IMR-90 (cell line): ENCODE data around the gene INSR. TPM values are rescaled to one million over a fixed set of nuclear protein-coding genes. Genes with fewer than 3 reads are reported as not detected.

Experiments
- ATAC-seq: fragments of 200-7000 bp; cut with Tn5 transposase; 2 replicates; pipeline ENCODE4 v1.9.1; 2020; ENCODE audit warnings: low read depth, mild to moderate bottlenecking, moderate library complexity
- BruUV-seq: library from RNA; stranded (reverse); fragments of 400-500 nt; replicated peaks from 2 replicates; lab custom pipeline; 2021; lab: Mats Ljungman, UMichigan
- CTCF ChIA-PET: fragments of 300-600 bp; formaldehyde crosslinking; extraction: SDS; loops from one replicate; lab custom pipeline; 2021; ENCODE audit warnings: antibody characterized with exemption; lab: Yijun Ruan, JAX
- POLR2A ChIA-PET: fragments of 300-600 bp; sonication (Branson Sonifier 250); formaldehyde crosslinking; loops from one replicate; lab custom pipeline; 2022; ENCODE audit warnings: antibody characterized with exemption; ENCODE audit not compliant: unreplicated experiment; lab: Charles Lee
- DNase-seq: peaks from one replicate; pipeline ENCODE4 v3.0.0; 2013
- H2AFZ ChIP-seq: replicated peaks from 2 replicates; pipeline ENCODE3; 2013; ENCODE audit warnings: low read length, mild to moderate bottlenecking; ENCODE audit not compliant: poor library complexity
- H2AK5ac ChIP-seq: 2 replicates; pipeline ENCODE4 v1.6.1; 2013; ENCODE audit warnings: low read depth, low read length, inconsistent platforms
- H2AK9ac ChIP-seq: replicated peaks from 2 replicates; pipeline ENCODE3; 2013; ENCODE audit warnings: mild to moderate bottlenecking, low read depth, low read length, moderate library complexity; ENCODE audit not compliant: poor library complexity
- H2BK120ac ChIP-seq: 2 replicates; pipeline ENCODE4 v1.6.1; 2013; ENCODE audit warnings: low read depth, low read length, inconsistent platforms
- H2BK15ac ChIP-seq: 3 replicates; pipeline ENCODE4 v1.6.1; 2013; ENCODE audit warnings: low read depth, low read length, inconsistent platforms
- H2BK20ac ChIP-seq: 2 replicates; pipeline ENCODE4 v1.6.1; 2013; ENCODE audit warnings: low read depth, mild to moderate bottlenecking, inconsistent platforms, low read length, moderate library complexity
- H2BK5ac ChIP-seq: 2 replicates; pipeline ENCODE4 v1.6.1; 2013; ENCODE audit warnings: mild to moderate bottlenecking, low read depth, low read length, inconsistent platforms; ENCODE audit not compliant: poor library complexity, severe bottlenecking
- H3K14ac ChIP-seq: replicated peaks from 2 replicates; pipeline ENCODE4 v1.6.1; 2013; ENCODE audit warnings: low read depth, low read length, inconsistent platforms
- H3K18ac ChIP-seq: 2 replicates; pipeline ENCODE4 v1.6.1; 2013; ENCODE audit warnings: low read depth, low read length, control low read depth
- H3K23ac ChIP-seq: 2 replicates; pipeline ENCODE4 v1.6.1; 2013; ENCODE audit warnings: low read depth, low read length, inconsistent platforms
- H3K27ac ChIP-seq: 2 replicates; pipeline ENCODE4 v1.5.1; 2013; ENCODE audit warnings: mild to moderate bottlenecking, control low read depth, low read length; ENCODE audit not compliant: insufficient read depth
- H3K27me3 ChIP-seq: 2 replicates; pipeline ENCODE4 v1.6.1; 2013; ENCODE audit warnings: low read length; ENCODE audit not compliant: control insufficient read depth, insufficient read depth
- H3K36me3 ChIP-seq: 2 replicates; pipeline ENCODE4 v1.6.1; 2013; ENCODE audit warnings: low read length, mixed read lengths; ENCODE audit not compliant: control insufficient read depth, insufficient read depth
- H3K4ac ChIP-seq: 2 replicates; pipeline ENCODE4 v1.6.1; 2013; ENCODE audit warnings: low read depth, low read length, inconsistent platforms
- H3K4me1 ChIP-seq: 2 replicates; pipeline ENCODE4 v1.6.1; 2013; ENCODE audit warnings: low read length, mixed read lengths; ENCODE audit not compliant: control insufficient read depth, insufficient read depth
- H3K4me2 ChIP-seq: 2 replicates; pipeline ENCODE4 v1.6.1; 2013; ENCODE audit warnings: low read depth, mild to moderate bottlenecking, control low read depth, low read length, moderate library complexity
- H3K4me3 ChIP-seq: 2 replicates; pipeline ENCODE4 v1.5.1; 2013; ENCODE audit warnings: low read depth, mild to moderate bottlenecking, control low read depth, low read length, moderate library complexity; ENCODE audit not compliant: insufficient read depth
- H3K56ac ChIP-seq: 2 replicates; pipeline ENCODE4 v1.6.1; 2013; ENCODE audit warnings: low read length, inconsistent platforms; ENCODE audit not compliant: insufficient read depth; ENCODE audit errors: extremely low read depth
- H3K79me1 ChIP-seq, 2 experiments: 2 replicates each; pipeline ENCODE4 v1.6.1; 2013; ENCODE audit warnings: low read length in 2 of 2, inconsistent platforms in 1 of 2, low read depth in 1 of 2
- H3K9ac ChIP-seq: 2 replicates; pipeline ENCODE4 v1.6.1; 2013; ENCODE audit warnings: low read depth, low read length, control low read depth
- H3K9me1 ChIP-seq: 2 replicates; pipeline ENCODE4 v1.6.1; 2013; ENCODE audit warnings: low read length, inconsistent platforms; ENCODE audit not compliant: insufficient read depth
- H3K9me3 ChIP-seq: 2 replicates; pipeline ENCODE4 v1.6.1; 2013; ENCODE audit warnings: low read length; ENCODE audit not compliant: control insufficient read depth, insufficient read depth
- H4K20me1 ChIP-seq: 2 replicates; pipeline ENCODE4 v1.6.1; 2013; ENCODE audit warnings: low read length, inconsistent platforms; ENCODE audit not compliant: insufficient read depth
- H4K5ac ChIP-seq: 2 replicates; pipeline ENCODE4 v1.6.1; 2013; ENCODE audit warnings: mild to moderate bottlenecking, low read depth, low read length, control low read depth
- H4K8ac ChIP-seq, 2 experiments: 2 replicates each; pipeline ENCODE4 v1.6.1; 2013; ENCODE audit warnings: low read depth in 2 of 2, low read length in 2 of 2, control low read depth in 1 of 2, inconsistent platforms in 1 of 2
- H4K91ac ChIP-seq: 2 replicates; pipeline ENCODE4 v1.6.1; 2013; ENCODE audit warnings: low read depth, low read length, inconsistent platforms; ENCODE audit not compliant: insufficient read depth
- BHLHE40 ChIP-seq: fragments of 150-350 bp; IDR thresholded peaks from 2 replicates; pipeline ENCODE4 v1.6.1; 2016; ENCODE audit warnings: mild to moderate bottlenecking, low read depth, low read length
- CEBPB ChIP-seq: IDR thresholded peaks from 2 replicates; pipeline ENCODE4 v1.6.1; 2012; ENCODE audit warnings: low read depth, low read length, improper control_type of control experiment
- CHD1 ChIP-seq: IDR thresholded peaks from 2 replicates; pipeline ENCODE4 v1.6.1; 2012; ENCODE audit warnings: low read depth, low read length, improper control_type of control experiment
- MAZ ChIP-seq: IDR thresholded peaks from 2 replicates; pipeline ENCODE4 v1.6.1; 2012; ENCODE audit warnings: low read depth, mild to moderate bottlenecking, low read length, improper control_type of control experiment, moderate library complexity, borderline replicate concordance
- MXI1 ChIP-seq: IDR thresholded peaks from 2 replicates; pipeline ENCODE4 v1.6.1; 2012; ENCODE audit warnings: low read depth, mild to moderate bottlenecking, low read length, moderate library complexity, borderline replicate concordance
- NFE2L2 ChIP-seq: fragments of 150-350 bp; IDR thresholded peaks from 2 replicates; pipeline ENCODE4 v1.6.1; 2016; ENCODE audit warnings: low read depth, mild to moderate bottlenecking, low read length
- POLR2A ChIP-seq: IDR thresholded peaks from 2 replicates; pipeline ENCODE4 v1.6.1; 2012; ENCODE audit warnings: mild to moderate bottlenecking, low read depth, low read length
- RAD21 ChIP-seq: IDR thresholded peaks from 2 replicates; pipeline ENCODE4 v1.6.1; 2012; ENCODE audit warnings: low read length, improper control_type of control experiment
- RCOR1 ChIP-seq: IDR thresholded peaks from 2 replicates; pipeline ENCODE4 v1.6.1; 2012; ENCODE audit warnings: mild to moderate bottlenecking, low read length, improper control_type of control experiment; ENCODE audit not compliant: insufficient replicate concordance
- WGBS, 2 experiments: methylation state at CpG; one replicate each; pipeline versions ENCODE4 v1.1.5 to v1.1.7; 2013; ENCODE audit warnings: missing lambda C conversion rate in 2 of 2; ENCODE audit not compliant: insufficient read length in 1 of 2; ENCODE audit errors: extremely low coverage in 2 of 2; 5-methylcytosine and 5-hydroxymethylcytosine counted together
- dilution Hi-C: fragments of 300-500 bp; cut with HindIII; formaldehyde crosslinking; loops from one replicate; pipeline ENCODE4 v1.14.3; 2018; ENCODE audit warnings: low sequenced_read_pairs; ENCODE audit not compliant: unreplicated experiment
- in situ Hi-C: fragments of 300-500 bp; cut with MboI; formaldehyde crosslinking; loops from 3 replicates; pipeline ENCODE4 v1.14.3; 2019; ENCODE audit warnings: low sequenced_read_pairs, inconsistent platforms, mixed read lengths
- intact Hi-C: fragments of 100-400 bp; cut with micrococcal nuclease; formaldehyde crosslinking; loops from 2 replicates; pipeline ENCODE4 v1.10.0; 2022
- polyA plus RNA-seq, 3 experiments: library from polyadenylated mRNA; depleted of rRNA; stranded (reverse); fragments of >200 nt; gene quantifications; 2 replicates each; pipeline ENCODE4 v1.2.3, GENCODE V29; 2012; ENCODE audit warnings: low replicate concordance in 1 of 3
- total RNA-seq: library from RNA; depleted of rRNA; stranded (reverse); fragments of >200 nt; gene quantifications from 2 replicates; pipeline ENCODE4 v1.2.3, GENCODE V29; 2012
- TF ChIP-seq, protein P1 (sequence below): conservative IDR thresholded peaks from 2 replicates; pipeline ENCODE4 v1.5.1; 2012; ENCODE audit warnings: mild to moderate bottlenecking, low read depth, low read length, improper control_type of control experiment
- TF ChIP-seq, protein P2 (sequence below): fragments of 150-350 bp; IDR thresholded peaks from 2 replicates; pipeline ENCODE4 v1.6.1; 2017; ENCODE audit warnings: mild to moderate bottlenecking, antibody characterized with exemption, low read length, low read depth

Gene INSR
- total and polyA plus RNA-seq, 2 of the 4 experiments (the other 2 are of a cell fraction), result 2.8 to 7.9 TPM

DNA sequence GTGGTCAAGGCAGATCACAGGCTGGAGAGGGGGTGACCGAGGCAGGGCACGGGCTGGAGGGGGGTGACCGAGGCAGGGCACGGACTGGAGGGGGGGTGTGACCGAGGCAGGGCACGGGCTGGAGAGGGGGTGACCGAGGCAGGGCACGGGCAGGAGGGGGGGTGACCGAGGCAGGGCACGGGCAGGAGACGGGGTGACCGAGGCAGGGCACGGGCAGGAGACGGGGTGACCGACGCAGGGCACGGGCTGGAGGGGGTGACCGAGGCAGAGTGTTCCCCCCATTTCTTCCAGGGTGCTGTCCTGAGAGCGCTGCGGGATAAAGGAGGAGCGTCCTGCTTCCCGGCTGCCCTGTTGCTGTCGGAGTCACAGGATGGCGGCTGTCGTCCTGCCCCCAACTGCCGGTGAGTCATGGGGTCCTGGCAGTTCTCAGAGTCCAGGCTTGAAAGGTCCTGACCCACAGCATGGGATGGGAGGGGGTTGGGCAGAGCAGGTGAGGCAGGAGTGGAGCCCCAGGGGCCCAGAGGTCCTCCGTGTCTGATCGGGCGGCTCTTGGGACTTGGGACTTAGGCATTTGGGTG is 219.4 kb downstream of the INSR start:
- no peak overlapping the region for H4K5ac ChIP-seq
- H3K36me3 ChIP-seq, result peaks cover 66% of the 10 kb centered on the region
- no peak overlapping the region for H2BK15ac ChIP-seq
- no peak overlapping the region for H4K91ac ChIP-seq
- no peaks in the 10 kb centered on the region for H4K20me1 ChIP-seq
- no peak overlapping the region for H3K9ac ChIP-seq
- dilution Hi-C loops (no loop called here), in situ Hi-C loops (no loop called here), intact Hi-C loops (no loop called here)
- POLR2A ChIA-PET, result no interaction called here
- H3K4me2 ChIP-seq, result no peak overlapping the region
- no peak overlapping the region for H3K4me3 ChIP-seq
- H2BK5ac ChIP-seq, result no peak overlapping the region
- peaks cover 11 to 16% of the 10 kb centered on the region in 2 experiments for H3K79me1 ChIP-seq
- H3K9me1 ChIP-seq, result no peaks in the 10 kb centered on the region
- DNase-seq (no peak), ATAC-seq (no peak)
- no TSS peak for BruUV-seq
- no peak for TF ChIP-seq MXI1
- no peak for TF ChIP-seq POLR2A
- no peak for TF ChIP-seq CEBPB
- no peak for TF ChIP-seq CHD1
- no peak for TF ChIP-seq RCOR1
- TF ChIP-seq MAZ, result no peak
- TF ChIP-seq, protein P1, sequence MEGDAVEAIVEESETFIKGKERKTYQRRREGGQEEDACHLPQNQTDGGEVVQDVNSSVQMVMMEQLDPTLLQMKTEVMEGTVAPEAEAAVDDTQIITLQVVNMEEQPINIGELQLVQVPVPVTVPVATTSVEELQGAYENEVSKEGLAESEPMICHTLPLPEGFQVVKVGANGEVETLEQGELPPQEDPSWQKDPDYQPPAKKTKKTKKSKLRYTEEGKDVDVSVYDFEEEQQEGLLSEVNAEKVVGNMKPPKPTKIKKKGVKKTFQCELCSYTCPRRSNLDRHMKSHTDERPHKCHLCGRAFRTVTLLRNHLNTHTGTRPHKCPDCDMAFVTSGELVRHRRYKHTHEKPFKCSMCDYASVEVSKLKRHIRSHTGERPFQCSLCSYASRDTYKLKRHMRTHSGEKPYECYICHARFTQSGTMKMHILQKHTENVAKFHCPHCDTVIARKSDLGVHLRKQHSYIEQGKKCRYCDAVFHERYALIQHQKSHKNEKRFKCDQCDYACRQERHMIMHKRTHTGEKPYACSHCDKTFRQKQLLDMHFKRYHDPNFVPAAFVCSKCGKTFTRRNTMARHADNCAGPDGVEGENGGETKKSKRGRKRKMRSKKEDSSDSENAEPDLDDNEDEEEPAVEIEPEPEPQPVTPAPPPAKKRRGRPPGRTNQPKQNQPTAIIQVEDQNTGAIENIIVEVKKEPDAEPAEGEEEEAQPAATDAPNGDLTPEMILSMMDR, result no peak
- TF ChIP-seq, protein P2, sequence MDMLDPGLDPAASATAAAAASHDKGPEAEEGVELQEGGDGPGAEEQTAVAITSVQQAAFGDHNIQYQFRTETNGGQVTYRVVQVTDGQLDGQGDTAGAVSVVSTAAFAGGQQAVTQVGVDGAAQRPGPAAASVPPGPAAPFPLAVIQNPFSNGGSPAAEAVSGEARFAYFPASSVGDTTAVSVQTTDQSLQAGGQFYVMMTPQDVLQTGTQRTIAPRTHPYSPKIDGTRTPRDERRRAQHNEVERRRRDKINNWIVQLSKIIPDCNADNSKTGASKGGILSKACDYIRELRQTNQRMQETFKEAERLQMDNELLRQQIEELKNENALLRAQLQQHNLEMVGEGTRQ, result no peak
- no peak for TF ChIP-seq BHLHE40
- TF ChIP-seq NFE2L2, result no peak
- no peak for TF ChIP-seq RAD21
- H3K18ac ChIP-seq, result no peak overlapping the region
- no CpG with 5 or more reads among the region's 29 CpGs for WGBS, 2 experiments
- no peak overlapping the region for H2AK9ac ChIP-seq
- H3K14ac ChIP-seq, result no peak overlapping the region
- no peaks in the 10 kb centered on the region for H3K4me1 ChIP-seq
- H3K27ac ChIP-seq, result no peak overlapping the region
- no peak overlapping the region for H2AFZ ChIP-seq
- H3K27me3 ChIP-seq, result no peaks in the 10 kb centered on the region
- H2BK20ac ChIP-seq, result no peak overlapping the region
- no peak overlapping the region for H2AK5ac ChIP-seq
- H4K8ac ChIP-seq, result no peak overlapping the region
- no peak overlapping the region for H3K4ac ChIP-seq
- H3K9me3 ChIP-seq, result peaks cover 42% of the 10 kb centered on the region
- no peak overlapping the region for H2BK120ac ChIP-seq
- CTCF ChIA-PET, result no interaction called here
- no peak overlapping the region for H3K23ac ChIP-seq
- no peak overlapping the region for H3K56ac ChIP-seq
